Liver (tissue), 9 donors: ENCODE data around the gene PPP6R2. TPM values are rescaled to one million over a fixed set of nuclear protein-coding genes. Genes with fewer than 3 reads are reported as not detected.

ENCODE experiments used
- DNase-seq: peaks from one replicate; pipeline ENCODE4 v3.0.0-alpha.2; 2017; ENCODE audit warnings: low spot score
- H3K27ac ChIP-seq, 2 donors: one replicate each; pipeline ENCODE4 v1.7.0; 2013; ENCODE audit warnings: inconsistent platforms in 2 of 2, low read length in 2 of 2, control low read depth in 1 of 2, low read depth in 1 of 2, mild to moderate bottlenecking in 1 of 2
- H3K27me3 ChIP-seq, 4 donors: one replicate each; pipeline versions ENCODE4 v1.6.1 to v1.7.0; 2013; ENCODE audit warnings: low read length in 3 of 4, inconsistent platforms in 1 of 4, mild to moderate bottlenecking in 1 of 4, moderate library complexity in 1 of 4; ENCODE audit not compliant: control insufficient read depth in 4 of 4, insufficient read depth in 4 of 4
- H3K36me3 ChIP-seq, 4 donors: one replicate each; pipeline versions ENCODE4 v1.6.1 to v1.7.0; 2013; ENCODE audit warnings: low read length in 3 of 4, mild to moderate bottlenecking in 3 of 4, low read depth in 1 of 4, moderate library complexity in 1 of 4; ENCODE audit not compliant: control insufficient read depth in 4 of 4, insufficient read depth in 3 of 4
- H3K4me1 ChIP-seq, 4 donors: one replicate each; pipeline versions ENCODE4 v1.6.1 to v1.7.0; 2013; ENCODE audit warnings: low read length in 3 of 4, mild to moderate bottlenecking in 3 of 4, moderate library complexity in 1 of 4; ENCODE audit not compliant: control insufficient read depth in 4 of 4, insufficient read depth in 4 of 4
- H3K4me3 ChIP-seq, 3 donors: one replicate each; pipeline versions ENCODE4 v1.6.1 to v1.7.0; 2013; ENCODE audit warnings: low read length in 3 of 3, control low read depth in 1 of 3, low read depth in 1 of 3, mild to moderate bottlenecking in 1 of 3
- H3K9ac ChIP-seq, 2 donors: one replicate each; pipeline ENCODE4 v1.7.0; 2013; ENCODE audit warnings: low read length in 2 of 2, mild to moderate bottlenecking in 2 of 2, moderate library complexity in 2 of 2, control low read depth in 1 of 2, low read depth in 1 of 2
- H3K9me3 ChIP-seq, 4 donors: one replicate each; pipeline versions ENCODE4 v1.6.1 to v1.7.0; 2013; ENCODE audit warnings: low read length in 3 of 4; ENCODE audit not compliant: control insufficient read depth in 4 of 4
- EGR1 ChIP-seq, 2 donors: IDR thresholded peaks; 2 replicates each; pipeline ENCODE4 v1.6.1; 2016 to 2018; ENCODE audit warnings: antibody characterized with exemption in 2 of 2, low read depth in 2 of 2
- FOXA1 ChIP-seq: IDR thresholded peaks from 2 replicates; pipeline ENCODE4 v1.6.1; 2016; ENCODE audit warnings: antibody characterized with exemption
- GABPA ChIP-seq, 2 donors: IDR thresholded peaks in 1 of 2; conservative IDR thresholded peaks in 1 of 2; 2 replicates each; pipeline ENCODE4 v1.6.1; 2016; ENCODE audit warnings: antibody characterized with exemption in 2 of 2, mild to moderate bottlenecking in 1 of 2, moderate library complexity in 1 of 2
- HNF4A ChIP-seq, 2 donors: conservative IDR thresholded peaks; 2 replicates each; pipeline ENCODE4 v1.6.1; 2016; ENCODE audit warnings: antibody characterized with exemption in 2 of 2, mild to moderate bottlenecking in 2 of 2
- HNF4G ChIP-seq: IDR thresholded peaks from 2 replicates; pipeline ENCODE4 v1.6.1; 2016; ENCODE audit warnings: antibody characterized with exemption
- JUND ChIP-seq, 2 donors: IDR thresholded peaks; 2 replicates each; pipeline ENCODE4 v1.6.1; 2016; ENCODE audit warnings: antibody characterized with exemption in 2 of 2
- NR2F2 ChIP-seq: IDR thresholded peaks from 2 replicates; pipeline ENCODE4 v1.6.1; 2016; ENCODE audit warnings: antibody characterized with exemption
- RAD21 ChIP-seq, 2 donors: IDR thresholded peaks; 2 replicates each; pipeline ENCODE4 v1.6.1; 2016; ENCODE audit warnings: antibody characterized with exemption in 2 of 2, mild to moderate bottlenecking in 2 of 2
- TAF1 ChIP-seq: conservative IDR thresholded peaks from 2 replicates; pipeline ENCODE4 v1.6.1; 2016; ENCODE audit warnings: antibody characterized with exemption, mild to moderate bottlenecking
- YY1 ChIP-seq: IDR thresholded peaks from 2 replicates; pipeline ENCODE4 v1.6.1; 2016; ENCODE audit warnings: antibody characterized with exemption, mild to moderate bottlenecking
- WGBS: extraction: QIAGEN DNeasy Blood & Tissue Kit; methylation state at CpG from one replicate; pipeline ENCODE4 v1.1.7; 2013; 5-methylcytosine and 5-hydroxymethylcytosine counted together
- polyA plus RNA-seq, 2 donors: library from polyadenylated mRNA; stranded (reverse) in 1 of 2; unstranded in 1 of 2; fragments of 200-250 nt in 1 of 2; fragments of >200 nt in 1 of 2; fragmentation: Nextera tagmentation in 1 of 2; extraction: Ambion mirVana in 1 of 2; gene quantifications; one replicate each; pipeline versions ENCODE4 v1.2.1 to v1.2.3, GENCODE V29; 2013 to 2015
- total RNA-seq, 2 donors: library from RNA; depleted of rRNA; stranded (reverse); fragments of >200 nt; gene quantifications; one replicate each; pipeline ENCODE4 v1.2.3, GENCODE V29; 2014
- TF ChIP-seq, protein P1 (sequence below): IDR thresholded peaks from 2 replicates; pipeline ENCODE4 v1.6.1; 2016; ENCODE audit warnings: antibody characterized with exemption
- TF ChIP-seq, protein P2 (sequence below): fragments of 150-350 bp; IDR thresholded peaks from 2 replicates; pipeline ENCODE4 v1.5.1; 2017; ENCODE audit warnings: improper control_type of control experiment, low read depth, low read length; ENCODE audit not compliant: missing input control
- TF ChIP-seq, protein P3 (sequence below): IDR thresholded peaks from 2 replicates; pipeline ENCODE4 v1.6.1; 2016; ENCODE audit warnings: antibody characterized with exemption
- TF ChIP-seq, protein P4 (sequence below): IDR thresholded peaks from 2 replicates; pipeline ENCODE4 v1.6.1; 2016; ENCODE audit warnings: antibody characterized with exemption
- TF ChIP-seq, protein P5 (sequence below): IDR thresholded peaks from 2 replicates; pipeline ENCODE4 v1.6.1; 2016; ENCODE audit warnings: antibody characterized with exemption, mild to moderate bottlenecking
- donor health status: healthy.
- donor health status: healthy.
- donor health status: healthy.
- donor health status: healthy.
- donor health status: healthy.

The PPP6R2 gene
- total and polyA plus RNA-seq, 4 donors = 28.8 to 117 (median 47.2) TPM

DNA sequence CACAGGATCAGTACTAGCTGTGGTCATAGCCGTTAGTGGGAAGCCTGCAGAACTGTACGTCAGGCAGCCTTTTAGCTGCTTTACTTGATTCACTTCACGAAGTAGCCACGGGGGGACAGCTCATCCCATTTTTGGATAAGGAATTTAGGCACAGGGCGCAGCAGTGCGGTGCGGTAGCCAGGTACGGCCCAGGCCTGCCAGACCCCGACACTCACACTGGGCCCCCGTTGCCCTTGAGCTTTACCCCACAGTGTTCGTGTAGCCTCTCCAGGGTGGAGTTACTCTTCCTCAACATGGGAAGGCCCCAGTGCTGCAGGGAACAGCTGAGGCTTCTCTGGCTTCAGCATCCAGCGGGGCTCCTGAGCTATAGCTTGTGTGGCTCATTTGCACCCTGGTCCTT is 72.3 kb downstream of the PPP6R2 start:
- Histone ChIP-seq H3K36me3 (peaks cover 30 to 63% (median 55%) of the 10 kb centered on the region in 4 donors), H3K9me3 (no peaks in the 10 kb centered on the region), H3K4me3 (no peak overlapping the region), H3K4me1 (peaks cover 3 to 5% (median 4%) of the 10 kb centered on the region in 4 donors), H3K9ac (no peak overlapping the region), H3K27ac (no peak overlapping the region), H3K27me3 (no peaks in the 10 kb centered on the region)
- DNase-seq = no peak
- WGBS = 96% methylated on average over 12 of the region's 12 CpGs
- TF ChIP-seq, protein P1, sequence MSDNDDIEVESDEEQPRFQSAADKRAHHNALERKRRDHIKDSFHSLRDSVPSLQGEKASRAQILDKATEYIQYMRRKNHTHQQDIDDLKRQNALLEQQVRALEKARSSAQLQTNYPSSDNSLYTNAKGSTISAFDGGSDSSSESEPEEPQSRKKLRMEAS = no peak
- TF ChIP-seq HNF4A (conservative IDR thresholded peaks at IDR 0.05) (no peak), EGR1 (IDR thresholded peaks at IDR 0.05; ENCODE audit: low read depth in 2 of 2) (no peak), NR2F2 (no peak), TAF1 (no peak), GABPA (IDR thresholded peaks at IDR 0.05 in 1 of 2, conservative IDR thresholded peaks at IDR 0.05 in 1 of 2) (no peak)
- TF ChIP-seq, protein P2, sequence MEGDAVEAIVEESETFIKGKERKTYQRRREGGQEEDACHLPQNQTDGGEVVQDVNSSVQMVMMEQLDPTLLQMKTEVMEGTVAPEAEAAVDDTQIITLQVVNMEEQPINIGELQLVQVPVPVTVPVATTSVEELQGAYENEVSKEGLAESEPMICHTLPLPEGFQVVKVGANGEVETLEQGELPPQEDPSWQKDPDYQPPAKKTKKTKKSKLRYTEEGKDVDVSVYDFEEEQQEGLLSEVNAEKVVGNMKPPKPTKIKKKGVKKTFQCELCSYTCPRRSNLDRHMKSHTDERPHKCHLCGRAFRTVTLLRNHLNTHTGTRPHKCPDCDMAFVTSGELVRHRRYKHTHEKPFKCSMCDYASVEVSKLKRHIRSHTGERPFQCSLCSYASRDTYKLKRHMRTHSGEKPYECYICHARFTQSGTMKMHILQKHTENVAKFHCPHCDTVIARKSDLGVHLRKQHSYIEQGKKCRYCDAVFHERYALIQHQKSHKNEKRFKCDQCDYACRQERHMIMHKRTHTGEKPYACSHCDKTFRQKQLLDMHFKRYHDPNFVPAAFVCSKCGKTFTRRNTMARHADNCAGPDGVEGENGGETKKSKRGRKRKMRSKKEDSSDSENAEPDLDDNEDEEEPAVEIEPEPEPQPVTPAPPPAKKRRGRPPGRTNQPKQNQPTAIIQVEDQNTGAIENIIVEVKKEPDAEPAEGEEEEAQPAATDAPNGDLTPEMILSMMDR = no peak
- TF ChIP-seq, protein P3, sequence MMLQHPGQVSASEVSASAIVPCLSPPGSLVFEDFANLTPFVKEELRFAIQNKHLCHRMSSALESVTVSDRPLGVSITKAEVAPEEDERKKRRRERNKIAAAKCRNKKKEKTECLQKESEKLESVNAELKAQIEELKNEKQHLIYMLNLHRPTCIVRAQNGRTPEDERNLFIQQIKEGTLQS = no peak
- TF ChIP-seq, protein P4, sequence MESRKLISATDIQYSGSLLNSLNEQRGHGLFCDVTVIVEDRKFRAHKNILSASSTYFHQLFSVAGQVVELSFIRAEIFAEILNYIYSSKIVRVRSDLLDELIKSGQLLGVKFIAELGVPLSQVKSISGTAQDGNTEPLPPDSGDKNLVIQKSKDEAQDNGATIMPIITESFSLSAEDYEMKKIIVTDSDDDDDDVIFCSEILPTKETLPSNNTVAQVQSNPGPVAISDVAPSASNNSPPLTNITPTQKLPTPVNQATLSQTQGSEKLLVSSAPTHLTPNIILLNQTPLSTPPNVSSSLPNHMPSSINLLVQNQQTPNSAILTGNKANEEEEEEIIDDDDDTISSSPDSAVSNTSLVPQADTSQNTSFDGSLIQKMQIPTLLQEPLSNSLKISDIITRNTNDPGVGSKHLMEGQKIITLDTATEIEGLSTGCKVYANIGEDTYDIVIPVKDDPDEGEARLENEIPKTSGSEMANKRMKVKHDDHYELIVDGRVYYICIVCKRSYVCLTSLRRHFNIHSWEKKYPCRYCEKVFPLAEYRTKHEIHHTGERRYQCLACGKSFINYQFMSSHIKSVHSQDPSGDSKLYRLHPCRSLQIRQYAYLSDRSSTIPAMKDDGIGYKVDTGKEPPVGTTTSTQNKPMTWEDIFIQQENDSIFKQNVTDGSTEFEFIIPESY = no peak

DNA sequence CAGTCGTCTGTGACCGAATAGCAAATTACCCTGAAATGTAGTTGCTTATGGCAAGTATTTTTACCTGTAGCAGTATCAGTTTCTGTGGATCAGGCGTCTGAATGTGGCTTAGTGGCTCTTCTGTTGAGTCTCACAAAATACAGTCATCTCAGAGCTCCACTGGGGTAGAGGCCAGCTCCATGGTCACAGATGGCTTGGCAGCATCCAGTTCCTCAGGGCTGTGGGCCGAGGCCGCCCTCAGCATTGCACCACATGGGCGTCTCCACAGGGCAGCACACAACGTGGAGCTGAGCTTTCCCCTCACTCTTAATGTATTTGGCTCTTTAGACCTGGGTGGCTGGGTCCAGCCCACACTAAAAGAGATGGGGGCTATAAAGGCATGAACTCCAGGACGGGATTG is 73.9 kb downstream of the PPP6R2 start:
- TF ChIP-seq, protein P3 = no peak
- TF ChIP-seq, protein P4 = no peak
- TF ChIP-seq JUND (IDR thresholded peaks at IDR 0.05) (no peak), HNF4A (conservative IDR thresholded peaks at IDR 0.05) (no peak), FOXA1 (no peak), YY1 (no peak), EGR1 (IDR thresholded peaks at IDR 0.05; ENCODE audit: low read depth in 2 of 2) (no peak), NR2F2 (no peak), RAD21 (IDR thresholded peaks at IDR 0.05) (no peak), HNF4G (no peak)
- TF ChIP-seq, protein P5, sequence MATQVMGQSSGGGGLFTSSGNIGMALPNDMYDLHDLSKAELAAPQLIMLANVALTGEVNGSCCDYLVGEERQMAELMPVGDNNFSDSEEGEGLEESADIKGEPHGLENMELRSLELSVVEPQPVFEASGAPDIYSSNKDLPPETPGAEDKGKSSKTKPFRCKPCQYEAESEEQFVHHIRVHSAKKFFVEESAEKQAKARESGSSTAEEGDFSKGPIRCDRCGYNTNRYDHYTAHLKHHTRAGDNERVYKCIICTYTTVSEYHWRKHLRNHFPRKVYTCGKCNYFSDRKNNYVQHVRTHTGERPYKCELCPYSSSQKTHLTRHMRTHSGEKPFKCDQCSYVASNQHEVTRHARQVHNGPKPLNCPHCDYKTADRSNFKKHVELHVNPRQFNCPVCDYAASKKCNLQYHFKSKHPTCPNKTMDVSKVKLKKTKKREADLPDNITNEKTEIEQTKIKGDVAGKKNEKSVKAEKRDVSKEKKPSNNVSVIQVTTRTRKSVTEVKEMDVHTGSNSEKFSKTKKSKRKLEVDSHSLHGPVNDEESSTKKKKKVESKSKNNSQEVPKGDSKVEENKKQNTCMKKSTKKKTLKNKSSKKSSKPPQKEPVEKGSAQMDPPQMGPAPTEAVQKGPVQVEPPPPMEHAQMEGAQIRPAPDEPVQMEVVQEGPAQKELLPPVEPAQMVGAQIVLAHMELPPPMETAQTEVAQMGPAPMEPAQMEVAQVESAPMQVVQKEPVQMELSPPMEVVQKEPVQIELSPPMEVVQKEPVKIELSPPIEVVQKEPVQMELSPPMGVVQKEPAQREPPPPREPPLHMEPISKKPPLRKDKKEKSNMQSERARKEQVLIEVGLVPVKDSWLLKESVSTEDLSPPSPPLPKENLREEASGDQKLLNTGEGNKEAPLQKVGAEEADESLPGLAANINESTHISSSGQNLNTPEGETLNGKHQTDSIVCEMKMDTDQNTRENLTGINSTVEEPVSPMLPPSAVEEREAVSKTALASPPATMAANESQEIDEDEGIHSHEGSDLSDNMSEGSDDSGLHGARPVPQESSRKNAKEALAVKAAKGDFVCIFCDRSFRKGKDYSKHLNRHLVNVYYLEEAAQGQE = no peak
- TF ChIP-seq, protein P2 = no peak
- no peak for DNase-seq
- peaks cover 2 to 3% (median 3%) of the 10 kb centered on the region in 4 donors for H3K4me1 ChIP-seq
- no peaks in the 10 kb centered on the region for H3K27me3 ChIP-seq
- H3K9ac ChIP-seq = no peak overlapping the region
- H3K27ac ChIP-seq = no peak overlapping the region
- H3K9me3 ChIP-seq = no peaks in the 10 kb centered on the region
- H3K36me3 ChIP-seq = peaks cover 33 to 76% (median 68%) of the 10 kb centered on the region in 4 donors
- WGBS = 95% methylated on average over 8 of the region's 8 CpGs
- no peak overlapping the region for H3K4me3 ChIP-seq
